Epidermal melanocyte (primary cell): Measurements from ENCODE around the gene PTPRK.

ENCODE experiments used
- DNase-seq: peaks from one replicate; pipeline ENCODE4 v3.0.0; 2011; ENCODE audit warnings: low spot score; ENCODE audit not compliant: insufficient read length

PTPRK gene

DNA sequence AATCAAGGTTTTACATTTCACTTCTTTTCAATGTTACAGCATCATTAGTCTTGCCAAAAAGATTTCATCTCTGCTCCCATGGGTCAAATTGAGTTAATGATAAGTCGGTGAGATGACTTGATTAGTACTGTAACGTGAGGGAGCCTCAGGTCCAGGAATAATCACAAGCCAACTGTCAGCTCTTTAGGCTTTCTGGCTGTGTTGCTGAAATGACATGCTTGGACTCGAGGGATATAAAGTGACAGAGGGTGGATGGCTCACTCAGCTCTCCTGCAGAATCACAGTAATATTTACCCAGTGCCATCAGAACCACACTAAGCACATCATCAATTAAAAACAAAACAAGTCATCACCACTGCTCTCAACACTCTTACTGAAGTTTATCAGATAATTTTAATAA lies 423.4 kb downstream of the PTPRK start:
- DNase-seq: no peak

DNA sequence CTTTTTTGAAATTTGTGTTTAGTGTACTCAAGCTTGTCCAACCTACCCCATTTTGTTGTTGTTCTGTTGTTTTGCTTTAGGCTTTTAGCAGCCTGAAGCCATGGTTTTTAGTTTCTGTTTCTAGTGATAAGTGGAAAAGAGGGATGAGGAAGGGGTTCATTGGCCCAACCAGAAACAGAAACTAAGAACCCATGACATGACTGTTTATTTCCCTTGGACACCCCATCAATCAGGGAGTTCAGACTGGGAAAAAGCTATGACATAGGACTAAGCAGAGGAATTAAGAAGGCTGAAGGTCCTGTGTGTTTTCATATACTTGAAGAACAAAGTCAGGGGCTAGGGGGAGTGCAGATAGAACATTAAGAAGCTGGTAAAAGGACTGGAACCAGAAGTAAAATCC lies 425.0 kb downstream of the PTPRK start:
- DNase-seq: no peak

DNA sequence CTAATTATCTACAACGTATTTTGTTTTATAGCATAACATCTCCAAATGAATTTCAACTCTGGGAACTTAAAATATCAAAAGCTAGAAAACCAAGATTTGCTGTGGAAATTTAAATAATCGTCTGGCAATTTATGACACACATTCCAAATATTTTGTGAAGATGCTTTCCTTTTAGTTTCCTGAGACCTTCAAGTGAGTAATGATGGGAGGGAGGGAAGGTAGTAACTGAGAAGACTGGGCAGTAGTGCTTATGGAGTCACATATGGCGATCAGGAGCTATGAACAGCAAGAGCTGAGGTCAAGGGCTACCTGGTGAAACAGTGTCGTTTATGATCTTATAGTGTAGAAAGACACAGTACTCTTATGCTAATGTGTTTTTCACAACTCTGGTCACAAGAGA lies 441.4 kb downstream of the PTPRK start:
- DNase-seq: no peak

DNA sequence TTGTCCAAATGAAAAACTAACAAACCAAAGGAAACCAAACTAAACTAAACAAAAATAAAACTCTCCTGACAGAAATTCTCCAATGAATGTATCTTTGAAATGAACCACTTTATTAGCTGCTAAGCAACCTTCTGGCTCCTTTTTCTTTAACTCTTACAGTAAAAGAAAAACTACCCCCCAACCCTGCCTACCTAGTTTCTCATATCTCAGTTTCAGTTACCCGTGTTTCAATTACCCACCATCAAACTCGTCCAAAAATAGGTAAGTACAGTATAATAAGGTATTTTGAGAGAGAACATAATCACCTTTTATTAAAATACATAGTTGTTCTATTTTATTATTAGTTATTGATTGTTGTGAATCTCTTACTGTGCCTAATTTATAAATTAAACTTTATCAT lies 442.1 kb downstream of the PTPRK start:
- DNase-seq: no peak

DNA sequence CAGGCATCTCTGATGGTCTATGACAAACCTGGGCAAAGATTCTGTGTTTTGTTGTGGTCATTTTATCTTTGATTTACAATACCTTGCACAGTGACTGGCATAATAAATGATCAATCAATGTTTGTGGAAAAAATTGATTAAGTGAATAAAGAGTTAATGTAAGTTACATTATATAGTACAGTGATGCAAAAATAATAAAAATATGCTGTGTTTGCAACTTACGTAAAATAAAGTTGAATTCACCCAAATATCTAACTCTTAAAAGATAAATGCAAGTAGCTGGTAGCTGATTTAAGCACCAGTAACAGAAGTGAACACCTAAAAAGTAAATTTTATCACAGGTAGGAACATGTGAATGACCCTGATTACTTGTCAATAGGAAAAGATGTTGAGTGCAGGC lies 443.6 kb downstream of the PTPRK start:
- DNase-seq: no peak

DNA sequence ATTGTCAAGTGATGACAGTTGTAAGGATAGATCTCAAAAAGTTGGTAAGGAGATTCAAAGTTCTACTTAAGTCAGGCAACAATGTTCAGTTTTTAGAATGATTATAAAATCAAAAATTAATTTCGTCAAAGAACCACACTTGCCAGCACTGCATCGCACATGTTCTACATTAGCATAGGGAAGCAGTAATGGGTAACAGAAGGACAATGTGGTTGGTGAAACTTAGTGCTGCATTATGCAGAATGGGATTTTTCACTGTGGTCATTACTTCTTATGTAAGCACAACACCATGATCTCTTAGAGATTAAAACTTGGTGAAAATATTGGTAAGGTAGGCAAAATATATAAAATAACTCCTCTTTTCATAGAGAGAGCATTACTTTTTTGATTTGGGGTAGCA lies 445.8 kb downstream of the PTPRK start:
- DNase-seq: no peak

DNA sequence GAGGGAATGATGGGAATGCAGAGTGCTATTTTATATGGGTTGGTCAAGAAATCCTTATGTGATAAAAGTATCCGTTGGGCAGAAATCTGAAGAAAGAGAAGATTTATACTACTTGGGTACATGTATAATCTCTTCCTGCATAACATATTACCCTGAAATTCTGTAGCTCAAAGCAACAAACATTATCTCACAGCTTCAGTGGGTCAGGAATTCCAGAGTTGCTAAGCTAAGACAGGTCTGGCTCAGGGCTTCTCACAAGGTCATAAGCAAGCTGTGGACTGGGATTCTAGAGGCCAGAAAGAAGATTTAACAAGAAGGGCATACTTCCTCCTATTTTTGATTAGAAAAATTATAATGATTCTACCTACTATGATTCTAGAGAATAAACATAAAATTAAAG lies 447.0 kb downstream of the PTPRK start:
- no peak for DNase-seq

DNA sequence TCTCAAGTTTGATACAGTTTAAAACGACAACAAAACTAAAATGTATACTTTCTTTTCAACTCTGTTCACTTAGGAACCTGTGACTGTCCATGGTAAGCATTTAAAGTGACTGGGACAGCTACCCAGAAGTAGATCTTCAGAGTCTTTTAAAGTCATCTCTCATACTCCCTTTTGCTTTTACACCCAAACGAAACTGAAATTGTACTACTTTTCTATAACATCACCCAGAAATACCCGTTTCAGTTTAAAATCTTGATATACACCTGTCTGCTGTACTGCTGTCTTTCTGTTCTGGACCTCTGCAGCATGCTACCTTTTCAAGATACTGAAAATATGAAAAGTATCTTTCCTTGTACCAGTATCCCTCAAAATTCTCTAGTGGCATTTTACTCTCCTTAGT lies 449.2 kb downstream of the PTPRK start:
- no peak for DNase-seq

DNA sequence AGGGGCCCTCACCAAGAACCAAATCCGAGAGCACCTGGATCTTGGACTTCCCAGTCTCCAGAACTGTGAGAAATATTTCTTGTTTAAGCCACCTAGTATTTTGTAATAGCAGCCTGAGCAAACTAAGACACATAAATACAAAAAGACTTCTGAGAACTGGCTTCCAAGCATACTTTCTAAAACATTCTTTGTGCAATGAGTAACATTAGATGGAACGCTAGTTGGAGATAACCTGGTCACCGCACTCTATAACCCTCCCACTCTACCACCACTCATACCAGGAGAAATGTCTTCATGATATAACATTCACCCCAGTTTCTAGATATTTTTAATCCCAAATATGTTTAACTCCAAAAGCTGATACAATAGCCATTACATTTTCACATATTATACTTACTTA lies 450.0 kb downstream of the PTPRK start:
- no peak for DNase-seq

DNA sequence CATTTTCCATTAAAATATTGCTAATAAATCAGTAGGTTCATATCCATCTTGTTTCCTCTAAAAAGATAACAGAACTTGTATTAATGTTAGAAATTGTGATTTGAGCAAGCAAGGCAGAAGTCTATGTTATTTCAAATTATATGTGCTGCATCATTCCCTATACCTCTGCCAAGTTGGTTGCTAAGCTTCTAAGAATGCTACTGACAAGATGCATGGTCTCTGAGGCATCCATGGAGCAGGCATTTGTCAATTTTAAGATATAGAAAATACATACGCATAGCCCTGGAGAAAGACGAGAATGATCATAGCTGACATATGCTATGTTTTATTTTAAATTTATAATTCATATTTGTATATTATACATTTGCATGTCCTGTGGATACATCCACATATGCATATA lies 451.2 kb downstream of the PTPRK start:
- no peak for DNase-seq

DNA sequence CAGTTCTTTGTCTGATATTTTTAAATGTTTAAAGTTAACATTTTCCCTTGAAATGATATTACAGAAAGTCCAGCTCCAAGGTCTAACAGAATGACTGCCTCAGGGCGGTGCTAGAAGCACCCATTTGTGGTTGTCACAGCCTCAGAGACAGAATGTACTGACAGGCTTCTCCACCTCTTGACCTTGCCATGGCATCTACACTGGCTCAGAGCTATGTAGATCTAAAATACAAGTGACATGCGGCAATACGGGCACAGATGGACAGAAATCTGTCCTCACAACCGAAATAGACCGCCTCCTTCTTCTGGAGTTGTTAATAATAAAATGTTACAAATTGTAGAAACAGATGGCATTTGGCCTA lies 452.3 kb downstream of the PTPRK start:
- DNase-seq: no peak

DNA sequence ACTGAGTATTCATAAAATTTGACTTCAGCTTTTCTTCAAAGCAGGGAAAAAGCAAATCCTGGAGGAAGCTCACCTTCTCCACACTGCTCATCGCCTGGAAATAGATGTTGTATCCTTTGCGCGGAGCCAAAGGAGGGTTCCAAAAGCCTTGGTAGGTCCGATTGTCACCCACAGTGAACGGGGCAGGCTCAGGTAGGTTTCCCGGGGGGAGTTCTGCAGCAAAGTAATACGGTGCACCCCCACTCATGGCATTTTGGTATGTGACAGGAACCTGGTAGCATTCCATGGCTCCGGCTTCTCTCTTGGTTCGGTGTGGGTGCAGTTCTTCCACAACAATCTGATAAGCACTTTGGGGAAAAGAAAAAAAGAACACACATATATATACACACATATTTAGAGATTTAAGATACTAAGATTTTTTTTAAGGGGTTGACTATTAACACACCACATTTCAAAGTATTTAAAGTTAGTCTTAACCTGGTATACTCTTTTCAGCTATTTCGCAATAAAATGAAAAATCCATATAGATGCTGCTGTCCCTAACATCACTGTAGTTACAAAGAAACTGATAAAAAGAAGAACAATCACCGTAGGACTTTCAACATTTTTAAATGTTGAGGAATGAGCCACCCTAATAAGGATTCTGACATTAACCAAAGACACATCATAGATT lies 452.8 kb downstream of the PTPRK start:
- no peak for DNase-seq

DNA sequence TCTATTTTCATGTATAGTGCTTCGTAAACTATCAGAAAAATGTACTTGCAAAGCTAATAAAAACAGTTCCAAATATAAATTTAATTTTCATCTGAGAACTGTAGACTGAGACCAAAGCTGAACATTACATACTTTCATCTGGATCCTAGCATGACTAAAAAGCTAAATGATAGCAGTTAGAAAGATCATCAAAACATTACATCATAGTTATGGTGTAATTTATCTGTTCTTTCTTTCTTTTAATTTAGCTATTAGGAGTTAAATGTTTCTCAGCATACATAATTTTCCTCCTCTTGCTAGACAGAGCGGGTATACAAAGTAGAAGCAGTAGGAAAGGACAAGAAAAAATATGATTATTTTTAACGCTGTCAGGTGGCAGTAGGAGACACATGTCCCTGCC lies 455.3 kb downstream of the PTPRK start:
- DNase-seq: no peak

DNA sequence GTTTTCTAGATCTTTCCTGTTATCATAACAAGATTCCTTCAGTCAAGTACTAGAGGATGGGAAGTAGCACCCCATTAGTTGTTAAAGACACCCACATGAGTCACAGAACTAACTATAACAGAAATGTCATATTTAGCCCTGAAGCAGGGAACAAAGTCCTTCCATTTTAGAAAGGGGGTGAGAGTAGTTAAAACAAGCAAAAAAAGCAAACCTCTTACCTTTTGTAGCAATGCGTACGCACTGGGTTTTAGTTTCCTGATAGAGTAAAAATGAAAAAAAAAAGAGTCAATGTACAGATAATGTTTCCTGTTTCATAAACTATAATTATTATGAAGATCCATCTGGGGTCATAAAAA lies 455.9 kb downstream of the PTPRK start:
- DNase-seq: no peak

DNA sequence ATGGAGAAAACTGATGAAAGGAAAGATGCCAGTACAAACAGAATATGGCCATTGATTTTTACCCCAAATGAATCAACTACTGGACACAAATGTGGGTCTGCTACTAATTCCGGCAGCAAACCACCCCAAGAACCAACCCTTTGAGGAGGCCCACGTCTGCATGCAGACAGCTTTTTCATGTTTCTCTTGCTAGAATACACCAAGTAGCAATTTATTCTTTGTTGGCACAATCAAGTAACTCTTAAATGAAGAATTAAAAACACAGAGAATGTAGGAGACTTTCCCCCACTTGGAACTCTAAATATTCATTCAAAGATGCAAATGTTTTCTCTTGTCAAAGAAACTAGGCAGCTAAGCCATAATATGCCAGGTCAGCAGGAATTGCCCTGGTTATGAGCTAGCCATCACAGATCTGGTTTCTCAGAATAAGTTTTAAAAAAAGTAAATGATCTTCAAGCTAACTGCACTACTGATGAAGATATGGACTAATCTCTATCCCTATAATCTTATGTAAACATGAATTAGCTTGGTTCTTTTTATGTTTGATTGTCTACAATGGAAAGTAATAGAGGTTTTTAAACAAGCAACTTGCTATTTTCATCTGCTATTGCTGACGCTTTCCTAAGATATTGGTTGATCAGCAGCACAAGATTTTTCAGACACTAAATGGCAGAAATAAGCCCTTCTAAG lies 456.4 kb downstream of the PTPRK start:
- no peak for DNase-seq

DNA sequence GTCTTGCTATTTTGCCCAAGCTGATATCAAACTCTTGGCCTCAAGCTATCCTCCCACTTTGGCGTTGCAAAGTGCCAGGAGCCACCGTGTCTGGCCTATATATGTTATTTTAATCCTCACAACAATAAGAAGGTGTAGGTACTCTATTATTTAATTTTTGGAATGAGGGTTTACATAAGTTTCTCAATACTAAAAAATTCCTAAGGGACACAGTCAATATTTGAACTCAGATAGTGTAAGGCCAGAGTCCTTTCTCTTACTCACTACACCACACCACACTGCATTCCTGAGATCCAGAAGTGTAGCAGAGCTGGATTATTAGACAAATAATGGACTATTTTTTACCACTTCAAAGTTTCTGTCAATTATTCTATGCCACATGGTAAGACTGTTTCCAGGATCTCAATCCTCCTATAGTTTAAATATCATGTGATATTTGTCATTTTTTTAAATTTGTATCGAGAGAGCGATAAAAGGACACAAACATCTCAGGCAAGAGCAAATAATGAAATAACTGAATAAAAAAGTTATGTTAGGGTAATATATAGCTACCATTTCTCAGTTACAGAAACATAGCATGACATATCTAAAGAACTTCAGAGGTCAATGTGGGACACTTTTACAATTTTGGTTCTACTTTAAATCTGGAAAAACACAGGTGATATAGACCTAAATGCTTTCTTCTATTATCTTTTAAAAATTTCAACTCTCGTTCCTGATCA lies 457.4 kb downstream of the PTPRK start:
- no peak for DNase-seq

DNA sequence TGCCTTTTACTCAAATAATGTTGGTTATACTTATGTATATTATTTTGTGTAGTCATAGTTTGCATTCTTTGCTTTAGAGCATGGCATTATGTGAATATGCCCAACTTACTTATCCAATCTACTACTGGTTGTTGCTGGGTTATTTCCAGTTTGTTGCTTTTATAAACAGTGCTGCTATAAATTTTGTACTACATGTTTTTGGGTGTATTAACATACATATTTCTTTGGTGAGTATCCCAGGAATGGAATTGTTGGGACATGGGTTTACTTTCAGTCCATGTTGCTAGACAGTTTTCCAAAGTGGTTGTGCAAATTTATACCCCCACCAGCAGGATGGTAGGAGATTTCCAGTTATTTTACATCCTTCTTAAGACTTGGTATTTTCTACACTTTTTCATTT lies 462.5 kb downstream of the PTPRK start:
- no peak for DNase-seq

DNA sequence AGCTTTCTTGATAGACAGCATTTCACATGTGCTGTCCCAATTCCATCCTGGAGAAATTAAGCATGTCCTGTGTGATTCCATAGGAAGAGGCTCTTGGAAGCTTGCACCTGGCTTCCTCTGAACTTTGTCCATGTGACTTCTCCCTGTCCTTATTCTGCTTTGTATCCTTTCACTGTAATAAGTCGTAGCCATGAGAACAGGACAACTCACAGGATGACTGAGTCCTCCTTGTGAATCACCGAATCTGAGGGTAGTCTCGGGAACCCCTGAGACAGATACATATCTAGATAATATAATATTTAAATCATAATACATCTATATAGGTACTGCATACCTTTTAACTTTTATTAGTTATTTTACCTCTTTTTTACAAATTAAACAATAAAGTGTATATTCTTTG lies 462.9 kb downstream of the PTPRK start:
- no peak for DNase-seq

DNA sequence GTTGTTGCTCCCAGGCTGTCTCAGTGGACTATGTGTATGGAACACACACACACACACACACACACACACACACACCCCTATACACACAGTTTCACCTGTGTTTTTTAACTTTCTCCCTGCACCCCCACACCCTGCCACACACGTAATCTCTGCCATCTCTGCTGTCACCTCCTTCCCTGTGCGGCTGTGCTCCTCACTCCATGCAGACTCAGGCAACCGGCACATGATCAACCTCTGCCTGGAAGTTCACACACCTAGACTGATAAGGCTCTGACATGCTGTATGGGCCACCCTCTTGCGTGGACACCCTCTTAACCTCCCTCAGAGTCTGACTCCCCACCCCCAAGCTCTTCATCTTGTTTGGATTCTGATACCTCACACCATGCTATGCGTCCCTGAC lies 467.3 kb downstream of the PTPRK start:
- no peak for DNase-seq

DNA sequence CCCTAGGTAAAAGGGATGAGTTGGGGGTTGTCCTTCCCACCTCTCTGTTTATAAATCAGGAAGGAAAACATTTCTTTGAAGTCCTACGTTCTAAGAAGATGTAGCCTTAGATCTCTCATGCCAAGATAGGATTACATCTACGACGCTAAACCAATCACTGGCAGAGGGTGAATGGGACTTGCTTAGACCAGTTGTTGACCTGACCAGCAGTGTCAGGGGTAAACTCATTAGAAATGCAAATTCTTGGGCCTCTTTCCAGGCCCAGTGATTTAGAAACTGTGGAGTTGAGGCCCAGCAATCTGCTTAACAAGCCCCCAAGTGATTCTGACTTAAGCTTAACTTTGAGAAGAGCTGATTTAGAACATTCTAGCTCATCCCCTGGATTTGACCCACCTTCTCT lies 472.4 kb downstream of the PTPRK start:
- no peak for DNase-seq

DNA sequence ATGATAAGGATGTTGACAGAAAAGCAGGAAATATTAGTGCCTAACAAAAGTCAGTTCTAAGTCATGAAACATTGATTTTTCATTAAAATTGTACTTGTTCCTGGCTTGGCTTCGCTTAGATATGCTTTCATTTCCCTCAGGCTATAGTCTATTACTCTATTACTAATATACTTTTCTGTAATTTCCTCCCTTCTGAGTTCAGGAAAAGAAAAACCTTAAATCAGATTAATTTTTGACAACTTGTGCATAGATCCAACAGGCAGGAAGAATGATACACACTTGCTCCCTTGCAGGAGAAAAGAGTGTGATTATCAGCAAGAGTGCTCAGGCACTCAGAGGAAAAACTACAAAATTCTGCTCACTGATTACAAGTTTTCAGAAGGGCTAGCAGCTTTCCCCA lies 474.4 kb downstream of the PTPRK start:
- no peak for DNase-seq

DNA sequence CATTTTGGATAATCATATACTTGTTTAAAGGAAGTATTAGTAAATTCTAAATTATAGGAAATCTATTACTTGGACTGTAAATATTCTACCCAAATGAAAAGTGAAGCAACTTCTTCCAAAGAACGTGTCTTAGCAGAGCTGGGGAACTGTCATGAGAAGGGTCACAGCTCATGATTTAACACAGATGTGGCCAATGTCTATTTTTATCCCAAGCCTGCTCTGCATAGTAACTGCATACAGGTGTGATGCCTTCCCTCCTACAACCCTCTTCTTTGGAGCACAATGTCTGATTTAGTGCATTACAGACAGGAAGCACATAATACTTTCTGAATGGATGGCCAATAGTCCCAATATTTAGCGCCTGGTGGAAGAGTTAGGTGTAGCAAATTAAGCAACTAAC lies 480.9 kb downstream of the PTPRK start:
- no peak for DNase-seq
